Mesenchymal stem cell (in vitro differentiated cells and primary cell): Measurements from ENCODE around the gene BIN2. TPM values are rescaled to one million over a fixed set of nuclear protein-coding genes. Genes with fewer than 3 reads are reported as not detected.

Experiments used
- DNase-seq: peaks from one replicate; pipeline ENCODE4 v3.0.0-alpha.2; 2013
- H2AFZ ChIP-seq: one replicate; pipeline ENCODE4 v1.6.1; 2013; ENCODE audit warnings: low read depth, mild to moderate bottlenecking, control low read depth, inconsistent platforms, low read length, moderate library complexity
- H2AK5ac ChIP-seq: 2 replicates; pipeline ENCODE4 v1.6.1; 2013; ENCODE audit warnings: low read length, moderate library complexity, mild to moderate bottlenecking, inconsistent platforms; ENCODE audit not compliant: severe bottlenecking
- H2BK120ac ChIP-seq: one replicate; pipeline ENCODE4 v1.6.1; 2013; ENCODE audit warnings: low read depth, mild to moderate bottlenecking, inconsistent platforms, low read length, moderate library complexity
- H2BK12ac ChIP-seq, 2 experiments: one replicate each; pipeline ENCODE4 v1.6.1; 2013; ENCODE audit warnings: inconsistent platforms in 2 of 2, low read length in 2 of 2, mild to moderate bottlenecking in 2 of 2, moderate library complexity in 2 of 2, control low read depth in 1 of 2
- H2BK15ac ChIP-seq: one replicate; pipeline ENCODE4 v1.6.1; 2013; ENCODE audit warnings: mild to moderate bottlenecking, low read depth, inconsistent platforms; ENCODE audit not compliant: poor library complexity, severe bottlenecking
- H2BK5ac ChIP-seq: 2 replicates; pipeline ENCODE4 v1.6.1; 2013; ENCODE audit warnings: low read depth, mild to moderate bottlenecking, low read length, control low read depth, inconsistent platforms; ENCODE audit not compliant: poor library complexity, severe bottlenecking
- H3K14ac ChIP-seq, 2 experiments: one replicate each; pipeline ENCODE4 v1.6.1; 2013; ENCODE audit warnings: inconsistent platforms in 2 of 2, low read length in 2 of 2, control low read depth in 1 of 2, mild to moderate bottlenecking in 1 of 2, moderate library complexity in 1 of 2
- H3K18ac ChIP-seq, 2 experiments: one replicate each; pipeline ENCODE4 v1.6.1; 2013; ENCODE audit warnings: inconsistent platforms in 2 of 2, low read length in 2 of 2, control low read depth in 1 of 2, low read depth in 1 of 2, mild to moderate bottlenecking in 1 of 2
- H3K23ac ChIP-seq, 2 experiments: one replicate each; pipeline ENCODE4 v1.6.1; 2013; ENCODE audit warnings: inconsistent platforms in 2 of 2, low read length in 2 of 2, mild to moderate bottlenecking in 2 of 2, moderate library complexity in 2 of 2, control low read depth in 1 of 2
- H3K27ac ChIP-seq: 2 replicates; pipeline ENCODE4 v1.5.1; 2013; ENCODE audit warnings: mild to moderate bottlenecking, moderate library complexity, low read length, control low read depth, inconsistent platforms; ENCODE audit not compliant: poor library complexity, severe bottlenecking
- H3K27me3 ChIP-seq, 2 experiments: 2 replicates each; pipeline versions ENCODE4 v1.6.1 to v1.7.0; 2013; ENCODE audit warnings: low read length in 2 of 2, mild to moderate bottlenecking in 2 of 2, moderate library complexity in 2 of 2, control low read depth in 1 of 2, inconsistent platforms in 1 of 2; ENCODE audit not compliant: control insufficient read depth in 1 of 2, insufficient read depth in 1 of 2
- H3K36me3 ChIP-seq, 2 experiments: 2 replicates each; pipeline versions ENCODE4 v1.6.1 to v1.7.0; 2013; ENCODE audit warnings: low read length in 2 of 2, control low read depth in 1 of 2, inconsistent platforms in 1 of 2, low read depth in 1 of 2, mild to moderate bottlenecking in 1 of 2; ENCODE audit not compliant: insufficient read depth in 2 of 2, control insufficient read depth in 1 of 2
- H3K4ac ChIP-seq, 2 experiments: one replicate each; pipeline ENCODE4 v1.6.1; 2013; ENCODE audit warnings: inconsistent platforms in 2 of 2, low read length in 2 of 2, mild to moderate bottlenecking in 2 of 2, moderate library complexity in 2 of 2, control low read depth in 1 of 2, low read depth in 1 of 2
- H3K4me1 ChIP-seq: 2 replicates; pipeline ENCODE4 v1.6.1; 2013; ENCODE audit warnings: low read depth, low read length, control low read depth; ENCODE audit not compliant: control insufficient read depth, insufficient read depth
- H3K4me2 ChIP-seq: 2 replicates; pipeline ENCODE4 v1.6.1; 2013; ENCODE audit warnings: low read length, mild to moderate bottlenecking, inconsistent platforms; ENCODE audit not compliant: poor library complexity, severe bottlenecking
- H3K4me3 ChIP-seq, 2 experiments: 2 replicates each; pipeline versions ENCODE4 v1.5.1 to v1.7.0; 2013; ENCODE audit warnings: low read length in 2 of 2, mild to moderate bottlenecking in 2 of 2, control low read depth in 1 of 2, low read depth in 1 of 2; ENCODE audit not compliant: insufficient read depth in 1 of 2
- H3K79me1 ChIP-seq: replicated peaks from 2 replicates; pipeline ENCODE4 v1.6.1; 2013; ENCODE audit warnings: mild to moderate bottlenecking, control low read depth, low read length, inconsistent platforms; ENCODE audit not compliant: poor library complexity, severe bottlenecking
- H3K9ac ChIP-seq: 2 replicates; pipeline ENCODE4 v1.7.0; 2013; ENCODE audit warnings: mild to moderate bottlenecking, low read length, moderate library complexity
- H3K9me3 ChIP-seq: 2 replicates; pipeline ENCODE4 v1.7.0; 2013; ENCODE audit warnings: mild to moderate bottlenecking, low read length; ENCODE audit not compliant: control insufficient read depth
- H4K8ac ChIP-seq: one replicate; pipeline ENCODE4 v1.6.1; 2013; ENCODE audit warnings: inconsistent platforms, mild to moderate bottlenecking, low read length, moderate library complexity
- H4K91ac ChIP-seq: one replicate; pipeline ENCODE4 v1.6.1; 2013; ENCODE audit warnings: mild to moderate bottlenecking, low read length, inconsistent platforms
- WGBS: methylation state at CpG from one replicate; pipeline ENCODE4 v1.1.7; 2013; ENCODE audit warnings: mixed read lengths; 5-methylcytosine and 5-hydroxymethylcytosine counted together
- polyA plus RNA-seq, 2 experiments: library from polyadenylated mRNA; stranded (reverse); fragments of 200-250 nt; gene quantifications; one replicate each; pipeline ENCODE4 v1.2.3, GENCODE V29; 2013

The BIN2 gene
- polyA plus RNA-seq (2013, experiment 1 of 2), result not detected
- not detected for polyA plus RNA-seq (2013, experiment 2 of 2)

DNA sequence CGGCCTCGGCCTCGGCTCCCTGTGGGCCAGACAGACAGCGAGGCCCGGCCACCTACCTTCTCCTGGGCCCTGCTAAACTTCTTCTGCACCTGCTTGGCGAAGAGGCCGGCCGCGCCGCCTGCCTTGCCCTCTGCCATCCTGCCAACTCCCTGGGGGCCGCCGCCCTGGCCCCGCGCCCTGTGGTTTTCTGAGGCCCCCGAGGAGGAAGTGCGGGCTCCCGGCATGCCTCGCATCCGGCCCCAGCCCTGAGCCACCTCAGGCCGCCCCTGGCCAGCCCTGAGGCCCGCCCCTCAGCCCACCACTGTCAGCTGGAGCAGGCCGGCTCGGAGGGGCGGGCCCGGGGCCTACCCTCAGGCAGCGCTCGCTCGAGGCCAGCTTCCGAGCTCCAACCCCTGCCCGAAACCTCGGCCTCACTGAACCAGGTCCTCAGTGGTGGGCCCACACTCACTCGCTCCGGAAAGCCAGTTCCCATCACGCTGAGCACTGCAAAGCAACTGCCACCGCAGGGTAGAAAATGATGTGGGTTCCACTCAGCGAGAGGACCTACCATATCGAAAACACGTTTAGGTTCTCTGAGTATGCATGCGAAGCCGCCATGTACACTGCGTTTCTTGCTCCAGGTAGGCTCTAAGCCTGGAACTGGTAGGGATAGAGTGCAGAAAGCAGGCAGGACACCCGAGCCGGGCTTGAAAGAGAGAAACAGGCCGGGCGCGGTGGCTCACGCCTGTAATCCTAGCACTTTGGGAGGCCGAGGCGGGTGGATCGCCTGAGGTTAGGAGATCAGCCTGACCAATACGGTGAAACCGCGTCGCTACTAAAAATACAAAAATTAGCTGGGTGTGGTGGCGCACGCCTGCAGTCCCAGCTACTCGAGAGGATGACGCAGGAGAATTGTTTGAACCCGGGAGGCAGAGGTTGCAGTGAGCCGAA lies at the start of gene BIN2:
BIN2 (minus strand) TSS at position 209 of the 930 bp plus-strand sequence; CDS start at position 137, 72 bp downstream.
- no peak within 1 kb of the TSS for H2AFZ ChIP-seq
- no peaks in the 10 kb centered on the region for H3K36me3 ChIP-seq
- H3K4me2 ChIP-seq, result no peak within 1 kb of the TSS
- H2BK120ac ChIP-seq, result no peak within 1 kb of the TSS
- no peak within 1 kb of the TSS for H2BK5ac ChIP-seq
- no peak within 1 kb of the TSS for H3K23ac ChIP-seq
- no peak within 1 kb of the TSS for H3K18ac ChIP-seq
- no peaks in the 10 kb centered on the region for H3K9me3 ChIP-seq
- no peak within 1 kb of the TSS for H3K14ac ChIP-seq
- 97% methylated on average over 58 of the region's 60 CpGs for WGBS
- H3K27ac ChIP-seq, result no peak within 1 kb of the TSS
- H4K91ac ChIP-seq, result no peak within 1 kb of the TSS
- H3K9ac ChIP-seq, result no peak within 1 kb of the TSS
- no peak for DNase-seq
- no peak within 1 kb of the TSS for H2BK15ac ChIP-seq
- no peak within 1 kb of the TSS for H3K4me3 ChIP-seq
- no peak within 1 kb of the TSS for H4K8ac ChIP-seq
- no peak within 1 kb of the TSS for H3K4ac ChIP-seq
- no peaks in the 10 kb centered on the region for H3K79me1 ChIP-seq
- no peaks in the 10 kb centered on the region for H3K27me3 ChIP-seq
- H2BK12ac ChIP-seq, result no peak within 1 kb of the TSS
- H2AK5ac ChIP-seq, result no peak within 1 kb of the TSS
- H3K4me1 ChIP-seq, result no peaks in the 10 kb centered on the region

DNA sequence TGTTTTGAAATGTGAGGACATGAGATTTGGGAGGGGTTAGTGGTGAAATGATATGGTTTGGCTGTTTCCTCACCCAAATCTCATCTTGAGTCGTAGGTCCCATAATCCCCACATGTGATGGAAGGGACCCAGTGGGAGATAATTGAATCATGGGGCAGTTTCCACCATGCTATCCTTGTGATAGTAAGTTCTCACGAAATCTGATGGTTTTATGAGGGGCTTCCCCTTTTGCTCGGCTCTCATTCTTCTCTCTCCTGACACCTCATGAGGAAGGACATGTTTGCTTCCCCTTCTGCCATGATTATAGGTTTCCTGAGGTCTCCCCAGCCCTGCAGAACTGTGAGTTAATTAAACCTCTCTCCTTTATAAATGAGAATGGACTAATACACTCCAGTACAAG lies 49.2 kb upstream of the BIN2 start:
- H2AFZ ChIP-seq, result no peak overlapping the region
- H3K18ac ChIP-seq, result no peak overlapping the region
- peak overlapping the region; percentile 4 for H2AK5ac ChIP-seq
- H3K4me2 ChIP-seq, result no peak overlapping the region
- H3K9ac ChIP-seq, result no peak overlapping the region
- no peak overlapping the region for H2BK12ac ChIP-seq
- no peak overlapping the region for H2BK15ac ChIP-seq
- no peak for DNase-seq
- H2BK5ac ChIP-seq, result no peak overlapping the region
- H3K4ac ChIP-seq, result no peak overlapping the region
- peaks cover 21% of the 10 kb centered on the region for H3K4me1 ChIP-seq
- H3K36me3 ChIP-seq, result peaks cover 0 to 3% of the 10 kb centered on the region in 2 experiments
- no peak overlapping the region for H3K4me3 ChIP-seq
- H4K8ac ChIP-seq, result no peak overlapping the region
- no peak overlapping the region for H3K27ac ChIP-seq
- no peak overlapping the region for H3K23ac ChIP-seq
- H3K14ac ChIP-seq, result no peak overlapping the region
- peaks cover 0 to 6% of the 10 kb centered on the region in 2 experiments for H3K27me3 ChIP-seq
- no peaks in the 10 kb centered on the region for H3K79me1 ChIP-seq
- no peaks in the 10 kb centered on the region for H3K9me3 ChIP-seq
- no peak overlapping the region for H4K91ac ChIP-seq
- 100% methylated on average over 3 of the region's 3 CpGs for WGBS
- no peak overlapping the region for H2BK120ac ChIP-seq

DNA sequence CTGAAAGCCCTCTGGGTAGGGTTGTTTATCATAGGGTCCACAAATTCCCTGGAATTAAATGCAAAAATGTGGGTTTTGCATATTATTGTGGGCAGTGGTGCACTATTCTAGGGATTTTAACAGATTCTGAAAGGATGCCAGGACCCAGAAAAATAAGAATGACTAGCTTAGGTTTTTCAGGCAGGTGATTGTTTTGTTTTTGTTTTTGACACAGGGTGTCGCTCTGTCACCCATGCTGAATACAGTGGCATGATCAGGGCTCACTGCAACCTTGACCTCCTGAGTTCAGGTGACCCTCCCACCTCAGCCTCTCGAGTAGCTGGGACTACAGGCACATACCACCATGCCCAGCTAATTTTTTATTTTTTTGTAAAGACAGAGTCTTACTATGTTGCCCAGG lies 48.0 kb upstream of the BIN2 start:
- Histone ChIP-seq H3K79me1 (no peaks in the 10 kb centered on the region), H2BK12ac (peak overlapping the region in 1 of 2 experiments; percentile 15), H3K9ac (peak overlapping the region; percentile 73), H4K8ac (no peak overlapping the region), H4K91ac (no peak overlapping the region), H2BK15ac (no peak overlapping the region), H3K4me3 (peak overlapping the region in 1 of 2 experiments; percentile 3), H2AK5ac (no peak overlapping the region), H3K14ac (no peak overlapping the region), H3K18ac (no peak overlapping the region), H2BK120ac (no peak overlapping the region), H2AFZ (no peak overlapping the region), H2BK5ac (peak overlapping the region; percentile 15), H3K4me2 (peak overlapping the region; percentile 26), H3K27me3 (peaks cover 0 to under 1% of the 10 kb centered on the region in 2 experiments), H3K4me1 (peaks cover 21% of the 10 kb centered on the region), H3K36me3 (peaks cover 0 to 1% of the 10 kb centered on the region in 2 experiments), H3K27ac (peak overlapping the region; percentile 91), H3K23ac (no peak overlapping the region), H3K9me3 (no peaks in the 10 kb centered on the region), H3K4ac (no peak overlapping the region)
- 100% methylated on average over 2 of the region's 2 CpGs for WGBS
- DNase-seq, result no peak

DNA sequence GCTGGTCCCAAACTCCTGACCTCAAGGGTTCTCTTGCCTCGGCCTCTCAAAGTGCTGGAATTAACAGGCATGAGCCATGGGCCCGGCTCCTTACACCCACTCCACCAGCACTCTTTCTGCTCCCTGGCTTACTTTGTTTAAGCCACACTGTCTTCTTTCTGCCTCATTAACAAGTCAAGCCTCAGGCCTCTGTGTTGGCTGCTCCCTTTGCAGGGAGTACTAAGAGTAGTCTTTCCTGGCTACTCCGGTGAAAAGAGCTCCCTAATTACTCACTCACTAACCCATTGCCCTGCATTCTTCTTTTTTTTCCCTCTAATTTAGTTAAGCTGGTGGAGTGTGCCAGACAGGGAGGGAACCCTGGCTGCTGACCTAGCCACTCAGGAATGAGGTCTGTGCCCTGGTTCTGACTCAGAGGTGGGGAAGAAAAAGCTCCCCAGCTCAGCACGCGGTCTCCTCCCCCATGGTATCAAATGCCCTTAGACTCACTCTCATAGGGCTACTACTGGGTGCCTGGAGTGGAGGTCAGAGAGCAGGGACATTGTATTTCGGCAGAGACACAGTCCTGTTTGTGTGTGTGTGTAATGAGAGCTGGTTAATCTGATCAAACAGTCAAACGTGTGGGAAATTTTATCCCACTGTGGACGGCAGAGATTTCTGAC lies 47.5 kb upstream of the BIN2 start:
- Histone ChIP-seq H4K8ac (peak overlapping the region; percentile 57), H3K9me3 (no peaks in the 10 kb centered on the region), H3K23ac (no peak overlapping the region), H2BK12ac (peak overlapping the region; percentile 15 to 39), H2AK5ac (no peak overlapping the region), H2BK120ac (no peak overlapping the region), H2BK15ac (no peak overlapping the region), H3K4me3 (peak overlapping the region in 1 of 2 experiments; percentile 3), H3K4me2 (peak overlapping the region; percentile 26), H2BK5ac (no peak overlapping the region), H4K91ac (no peak overlapping the region), H3K27me3 (no peaks in the 10 kb centered on the region), H3K4ac (no peak overlapping the region), H3K18ac (peak overlapping the region; percentile 24 to 28), H3K9ac (peak overlapping the region; percentile 73), H3K4me1 (peaks cover 21% of the 10 kb centered on the region), H3K27ac (peak overlapping the region; percentile 93), H3K14ac (no peak overlapping the region), H3K79me1 (no peaks in the 10 kb centered on the region), H3K36me3 (no peaks in the 10 kb centered on the region), H2AFZ (peak overlapping the region; percentile 18)
- WGBS, result 17% methylated on average over 5 of the region's 8 CpGs
- peak; percentile 96 for DNase-seq
